HepG2 (cell line): Measurements from ENCODE around the gene YIPF5. TPM values are rescaled to one million over a fixed set of nuclear protein-coding genes. Genes with fewer than 3 reads are reported as not detected.

Experiments
- ETV5 ChIP-seq: IDR thresholded peaks from 2 replicates; pipeline ENCODE4 v1.6.1; 2018; ENCODE audit warnings: missing biosample characterization, missing genetic modification reagents, inconsistent platforms, borderline replicate concordance
- FOXO4 ChIP-seq: sonication (generic); formaldehyde crosslinking; conservative IDR thresholded peaks from 2 replicates; pipeline ENCODE4 v1.8.1; 2023; ENCODE audit warnings: missing genetic modification reagents
- IRX3 ChIP-seq: sonication (generic); formaldehyde crosslinking; IDR thresholded peaks from 2 replicates; pipeline ENCODE4 v1.8.1; 2023; ENCODE audit warnings: mild to moderate bottlenecking, low read depth, missing genetic modification reagents, borderline replicate concordance
- MTF1 ChIP-seq: sonication (generic); formaldehyde crosslinking; IDR thresholded peaks from 2 replicates; pipeline ENCODE4 v1.5.0; 2020; ENCODE audit warnings: missing genetic modification reagents
- PLRG1 ChIP-seq: fragments of 450-650 bp; conservative IDR thresholded peaks from 2 replicates; pipeline ENCODE4 v1.6.1; 2016
- PLSCR1 ChIP-seq: sonication (generic); formaldehyde crosslinking; IDR thresholded peaks from 2 replicates; pipeline ENCODE4 v1.5.0; 2020; ENCODE audit warnings: missing genetic modification reagents, mild to moderate bottlenecking, borderline replicate concordance
- SP5 ChIP-seq: IDR thresholded peaks from 2 replicates; pipeline ENCODE4 v1.6.1; 2016; ENCODE audit warnings: low read depth, borderline replicate concordance
- YEATS4 ChIP-seq: sonication (generic); formaldehyde crosslinking; IDR thresholded peaks from 2 replicates; pipeline ENCODE4 v1.4.0; 2020; ENCODE audit warnings: missing genetic modification reagents, borderline replicate concordance
- ZFP1 ChIP-seq: IDR thresholded peaks from 2 replicates; pipeline ENCODE4 v1.6.1; 2016
- ZMAT3 ChIP-seq: sonication (generic); formaldehyde crosslinking; conservative IDR thresholded peaks from 2 replicates; pipeline ENCODE4 v1.7.0; 2021; ENCODE audit warnings: missing genetic modification reagents
- ZNF264 ChIP-seq: sonication (generic); formaldehyde crosslinking; IDR thresholded peaks from 2 replicates; pipeline ENCODE4 v1.4.0; 2020; ENCODE audit warnings: missing genetic modification reagents
- ZNF317 ChIP-seq: sonication (generic); formaldehyde crosslinking; IDR thresholded peaks from 2 replicates; pipeline ENCODE4 v1.5.0; 2020; ENCODE audit warnings: mild to moderate bottlenecking, missing genetic modification reagents
- ZNF329 ChIP-seq: sonication (generic); formaldehyde crosslinking; IDR thresholded peaks from 2 replicates; pipeline ENCODE4 v1.9.0; 2021; ENCODE audit warnings: low read depth, mild to moderate bottlenecking, missing genetic modification reagents
- ZNF432 ChIP-seq: sonication (generic); formaldehyde crosslinking; IDR thresholded peaks from 2 replicates; pipeline ENCODE4 v1.5.0; 2020; ENCODE audit warnings: missing genetic modification reagents, mild to moderate bottlenecking, borderline replicate concordance
- ZNF510 ChIP-seq: sonication (generic); formaldehyde crosslinking; IDR thresholded peaks from 2 replicates; pipeline ENCODE4 v1.4.0; 2020; ENCODE audit warnings: low read depth, mild to moderate bottlenecking, missing genetic modification reagents
- ZNF563 ChIP-seq: sonication (generic); formaldehyde crosslinking; IDR thresholded peaks from 2 replicates; pipeline ENCODE4 v1.8.0; 2022; ENCODE audit warnings: mild to moderate bottlenecking, moderate library complexity, missing genetic modification reagents
- polyA plus RNA-seq, 8 experiments: library from polyadenylated mRNA; depleted of rRNA in 3 of 8; stranded (reverse) in 7 of 8; unstranded in 1 of 8; fragments of >200 nt; fragmentation: Illumina TruSeq in 4 of 8; extraction: Trizol in 4 of 8; gene quantifications; 2 replicates each; pipeline versions ENCODE4 v1.2.1 to v1.2.3, GENCODE V29; 2011 to 2016; ENCODE audit warnings: low read depth in 4 of 8, missing spikeins in 1 of 8, mixed read lengths in 1 of 8; ENCODE audit not compliant: insufficient read depth in 1 of 8
- total RNA-seq, 5 experiments: library from RNA; depleted of rRNA; stranded (reverse); fragments of >200 nt; fragmentation: Illumina TruSeq; extraction: Trizol; gene quantifications; 2 replicates each; pipeline ENCODE4 v1.2.3, GENCODE V29; 2016; ENCODE audit warnings: low read depth in 1 of 5
- TF ChIP-seq, protein P1 (sequence below): sonication (generic); formaldehyde crosslinking; IDR thresholded peaks from 2 replicates; pipeline ENCODE4 v1.8.0; 2023; ENCODE audit warnings: mild to moderate bottlenecking, missing genetic modification reagents
- TF ChIP-seq, protein P2 (sequence below): IDR thresholded peaks from 2 replicates; pipeline ENCODE4 v1.6.1; 2016; ENCODE audit warnings: low read depth, borderline replicate concordance
- TF ChIP-seq, protein P3 (sequence below): fragments of 450-650 bp; IDR thresholded peaks from 2 replicates; pipeline ENCODE4 v1.6.1; 2017
- TF ChIP-seq, protein P4 (sequence below): sonication (generic); formaldehyde crosslinking; IDR thresholded peaks from 2 replicates; pipeline ENCODE4 v1.4.0; 2020; ENCODE audit warnings: missing genetic modification reagents, borderline replicate concordance

YIPF5 gene
- total and polyA plus RNA-seq, 2 of the 13 experiments (the other 11 are each of a cell fraction or from before 2014, with no cell fraction given): 61.4 to 73.6 TPM

GRCh38 chr5:144170276-144171024 is at the start of gene YIPF5, which contains the start of gene KCTD16 (continued):
- TF ChIP-seq, protein P1, sequence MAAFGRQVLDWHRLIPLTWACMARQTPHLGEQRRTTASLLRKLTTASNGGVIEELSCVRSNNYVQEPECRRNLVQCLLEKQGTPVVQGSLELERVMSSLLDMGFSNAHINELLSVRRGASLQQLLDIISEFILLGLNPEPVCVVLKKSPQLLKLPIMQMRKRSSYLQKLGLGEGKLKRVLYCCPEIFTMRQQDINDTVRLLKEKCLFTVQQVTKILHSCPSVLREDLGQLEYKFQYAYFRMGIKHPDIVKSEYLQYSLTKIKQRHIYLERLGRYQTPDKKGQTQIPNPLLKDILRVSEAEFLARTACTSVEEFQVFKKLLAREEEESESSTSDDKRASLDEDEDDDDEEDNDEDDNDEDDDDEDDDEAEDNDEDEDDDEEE: no peak
- TF ChIP-seq ZNF264 (no peak), MTF1 (CRISPR knock-in tag) (no peak), SP5 (CRISPR knock-in tag) (0 out of 2 replicates have a peak, but pooled peaks have one; percentile 17), ETV5 (CRISPR knock-in tag) (no peak; the same call in 1 of the 2 replicates), ZNF432 (no peak), ZFP1 (CRISPR knock-in tag) (no peak), ZNF329 (CRISPR knock-in tag) (no peak), YEATS4 (CRISPR knock-in tag) (peak; percentile 90), PLRG1 (no peak), ZNF510 (0 out of 2 replicates have a peak, but pooled peaks have one; percentile 29), PLSCR1 (CRISPR knock-in tag) (no peak), ZMAT3 (CRISPR knock-in tag) (no peak), FOXO4 (CRISPR knock-in tag) (no peak), ZNF317 (CRISPR knock-in tag) (no peak), ZNF563 (CRISPR knock-in tag) (no peak), IRX3 (CRISPR knock-in tag) (no peak)
- TF ChIP-seq, protein P2, sequence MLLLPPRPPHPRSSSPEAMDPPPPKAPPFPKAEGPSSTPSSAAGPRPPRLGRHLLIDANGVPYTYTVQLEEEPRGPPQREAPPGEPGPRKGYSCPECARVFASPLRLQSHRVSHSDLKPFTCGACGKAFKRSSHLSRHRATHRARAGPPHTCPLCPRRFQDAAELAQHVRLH (CRISPR knock-in tag): no peak
- TF ChIP-seq, protein P3, sequence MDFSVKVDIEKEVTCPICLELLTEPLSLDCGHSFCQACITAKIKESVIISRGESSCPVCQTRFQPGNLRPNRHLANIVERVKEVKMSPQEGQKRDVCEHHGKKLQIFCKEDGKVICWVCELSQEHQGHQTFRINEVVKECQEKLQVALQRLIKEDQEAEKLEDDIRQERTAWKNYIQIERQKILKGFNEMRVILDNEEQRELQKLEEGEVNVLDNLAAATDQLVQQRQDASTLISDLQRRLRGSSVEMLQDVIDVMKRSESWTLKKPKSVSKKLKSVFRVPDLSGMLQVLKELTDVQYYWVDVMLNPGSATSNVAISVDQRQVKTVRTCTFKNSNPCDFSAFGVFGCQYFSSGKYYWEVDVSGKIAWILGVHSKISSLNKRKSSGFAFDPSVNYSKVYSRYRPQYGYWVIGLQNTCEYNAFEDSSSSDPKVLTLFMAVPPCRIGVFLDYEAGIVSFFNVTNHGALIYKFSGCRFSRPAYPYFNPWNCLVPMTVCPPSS: no peak
- TF ChIP-seq, protein P4, sequence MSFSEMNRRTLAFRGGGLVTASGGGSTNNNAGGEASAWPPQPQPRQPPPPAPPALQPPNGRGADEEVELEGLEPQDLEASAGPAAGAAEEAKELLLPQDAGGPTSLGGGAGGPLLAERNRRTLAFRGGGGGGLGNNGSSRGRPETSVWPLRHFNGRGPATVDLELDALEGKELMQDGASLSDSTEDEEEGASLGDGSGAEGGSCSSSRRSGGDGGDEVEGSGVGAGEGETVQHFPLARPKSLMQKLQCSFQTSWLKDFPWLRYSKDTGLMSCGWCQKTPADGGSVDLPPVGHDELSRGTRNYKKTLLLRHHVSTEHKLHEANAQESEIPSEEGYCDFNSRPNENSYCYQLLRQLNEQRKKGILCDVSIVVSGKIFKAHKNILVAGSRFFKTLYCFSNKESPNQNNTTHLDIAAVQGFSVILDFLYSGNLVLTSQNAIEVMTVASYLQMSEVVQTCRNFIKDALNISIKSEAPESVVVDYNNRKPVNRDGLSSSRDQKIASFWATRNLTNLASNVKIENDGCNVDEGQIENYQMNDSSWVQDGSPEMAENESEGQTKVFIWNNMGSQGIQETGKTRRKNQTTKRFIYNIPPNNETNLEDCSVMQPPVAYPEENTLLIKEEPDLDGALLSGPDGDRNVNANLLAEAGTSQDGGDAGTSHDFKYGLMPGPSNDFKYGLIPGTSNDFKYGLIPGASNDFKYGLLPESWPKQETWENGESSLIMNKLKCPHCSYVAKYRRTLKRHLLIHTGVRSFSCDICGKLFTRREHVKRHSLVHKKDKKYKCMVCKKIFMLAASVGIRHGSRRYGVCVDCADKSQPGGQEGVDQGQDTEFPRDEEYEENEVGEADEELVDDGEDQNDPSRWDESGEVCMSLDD (CRISPR knock-in tag): no peak
